ENCODE measurements around the gene SMPDL3A. TPM values are rescaled to one million over a fixed set of nuclear protein-coding genes. Genes with fewer than 3 reads are reported as not detected.

SMPDL3A gene
- total RNA-seq, 1 experiment from 2014 or later: 1.8 TPM

DNA sequence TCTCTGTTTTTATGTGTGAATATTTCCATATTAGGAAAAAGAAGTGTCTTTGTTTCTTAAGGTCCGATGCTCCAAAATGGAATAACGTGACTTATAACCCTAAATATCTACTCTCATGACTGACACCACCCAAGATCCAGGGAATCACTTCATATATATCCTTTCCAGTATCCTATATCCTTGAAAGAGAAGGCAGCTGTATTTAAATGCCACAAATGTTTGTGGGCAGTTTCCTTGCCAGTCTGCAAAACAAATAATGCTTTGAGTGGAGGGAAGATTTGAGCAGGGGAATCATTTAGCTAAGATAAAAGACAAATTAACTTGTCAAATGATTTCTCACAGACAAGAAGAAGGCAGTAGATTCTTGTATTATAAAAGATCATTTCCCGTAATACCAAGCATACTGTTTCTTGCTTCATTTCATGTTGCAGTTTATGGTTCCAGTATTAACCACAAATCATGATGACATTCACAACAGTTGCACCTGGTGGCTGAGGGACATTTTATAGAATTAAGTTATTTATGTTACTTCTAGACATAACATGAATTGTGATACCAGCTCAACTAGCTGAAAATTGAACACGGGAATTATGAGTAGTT is 39.5 kb upstream of the SMPDL3A start:
- in situ Hi-C loops (cut with HindIII; ENCODE audit: low pct_unique_long_range_greater_than_20kb, low sequenced_read_pairs) (no loop called here), intact Hi-C loops (cut with micrococcal nuclease; ENCODE audit: unreplicated experiment) (no loop called here)
- H3K27me3 ChIP-seq (ENCODE audit: control insufficient read depth, insufficient read depth, low read length): no peaks in the 10 kb centered on the region
- POLR2A ChIA-PET: no interaction called here
- no peaks in the 10 kb centered on the region for H3K9me3 ChIP-seq (ENCODE audit: control insufficient read depth, insufficient read depth, low read depth, low read length)
- H3K27ac ChIP-seq (ENCODE audit: low read length): no peak overlapping the region
- TF ChIP-seq TCF7L2 (IDR thresholded peaks at IDR 0.05; ENCODE audit: low read depth, low read length) (no peak), SIN3A (IDR thresholded peaks at IDR 0.05; ENCODE audit: borderline replicate concordance, insufficient read depth, low read depth, low read length) (no peak), POLR2AphosphoS5 (IDR thresholded peaks at IDR 0.05; ENCODE audit: low read depth, low read length) (no peak)
- TF ChIP-seq, protein P1, sequence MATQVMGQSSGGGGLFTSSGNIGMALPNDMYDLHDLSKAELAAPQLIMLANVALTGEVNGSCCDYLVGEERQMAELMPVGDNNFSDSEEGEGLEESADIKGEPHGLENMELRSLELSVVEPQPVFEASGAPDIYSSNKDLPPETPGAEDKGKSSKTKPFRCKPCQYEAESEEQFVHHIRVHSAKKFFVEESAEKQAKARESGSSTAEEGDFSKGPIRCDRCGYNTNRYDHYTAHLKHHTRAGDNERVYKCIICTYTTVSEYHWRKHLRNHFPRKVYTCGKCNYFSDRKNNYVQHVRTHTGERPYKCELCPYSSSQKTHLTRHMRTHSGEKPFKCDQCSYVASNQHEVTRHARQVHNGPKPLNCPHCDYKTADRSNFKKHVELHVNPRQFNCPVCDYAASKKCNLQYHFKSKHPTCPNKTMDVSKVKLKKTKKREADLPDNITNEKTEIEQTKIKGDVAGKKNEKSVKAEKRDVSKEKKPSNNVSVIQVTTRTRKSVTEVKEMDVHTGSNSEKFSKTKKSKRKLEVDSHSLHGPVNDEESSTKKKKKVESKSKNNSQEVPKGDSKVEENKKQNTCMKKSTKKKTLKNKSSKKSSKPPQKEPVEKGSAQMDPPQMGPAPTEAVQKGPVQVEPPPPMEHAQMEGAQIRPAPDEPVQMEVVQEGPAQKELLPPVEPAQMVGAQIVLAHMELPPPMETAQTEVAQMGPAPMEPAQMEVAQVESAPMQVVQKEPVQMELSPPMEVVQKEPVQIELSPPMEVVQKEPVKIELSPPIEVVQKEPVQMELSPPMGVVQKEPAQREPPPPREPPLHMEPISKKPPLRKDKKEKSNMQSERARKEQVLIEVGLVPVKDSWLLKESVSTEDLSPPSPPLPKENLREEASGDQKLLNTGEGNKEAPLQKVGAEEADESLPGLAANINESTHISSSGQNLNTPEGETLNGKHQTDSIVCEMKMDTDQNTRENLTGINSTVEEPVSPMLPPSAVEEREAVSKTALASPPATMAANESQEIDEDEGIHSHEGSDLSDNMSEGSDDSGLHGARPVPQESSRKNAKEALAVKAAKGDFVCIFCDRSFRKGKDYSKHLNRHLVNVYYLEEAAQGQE (IDR thresholded peaks at IDR 0.05; ENCODE audit: insufficient read depth in 1 of 2, low read depth in 2 of 2, low read length in 1 of 2): no peak
- TF ChIP-seq, protein P2, sequence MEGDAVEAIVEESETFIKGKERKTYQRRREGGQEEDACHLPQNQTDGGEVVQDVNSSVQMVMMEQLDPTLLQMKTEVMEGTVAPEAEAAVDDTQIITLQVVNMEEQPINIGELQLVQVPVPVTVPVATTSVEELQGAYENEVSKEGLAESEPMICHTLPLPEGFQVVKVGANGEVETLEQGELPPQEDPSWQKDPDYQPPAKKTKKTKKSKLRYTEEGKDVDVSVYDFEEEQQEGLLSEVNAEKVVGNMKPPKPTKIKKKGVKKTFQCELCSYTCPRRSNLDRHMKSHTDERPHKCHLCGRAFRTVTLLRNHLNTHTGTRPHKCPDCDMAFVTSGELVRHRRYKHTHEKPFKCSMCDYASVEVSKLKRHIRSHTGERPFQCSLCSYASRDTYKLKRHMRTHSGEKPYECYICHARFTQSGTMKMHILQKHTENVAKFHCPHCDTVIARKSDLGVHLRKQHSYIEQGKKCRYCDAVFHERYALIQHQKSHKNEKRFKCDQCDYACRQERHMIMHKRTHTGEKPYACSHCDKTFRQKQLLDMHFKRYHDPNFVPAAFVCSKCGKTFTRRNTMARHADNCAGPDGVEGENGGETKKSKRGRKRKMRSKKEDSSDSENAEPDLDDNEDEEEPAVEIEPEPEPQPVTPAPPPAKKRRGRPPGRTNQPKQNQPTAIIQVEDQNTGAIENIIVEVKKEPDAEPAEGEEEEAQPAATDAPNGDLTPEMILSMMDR (IDR thresholded peaks at IDR 0.05): no peak
- CTCF ChIA-PET: no interaction called here
- no peaks in the 10 kb centered on the region for H3K4me1 ChIP-seq (ENCODE audit: control insufficient read depth, insufficient read depth, low read length)
- no peak overlapping the region for H3K4me3 ChIP-seq (ENCODE audit: low read depth in 2 of 2, low read length in 2 of 2)
- ATAC-seq (no peak), DNase-seq (ENCODE audit: low read depth, low spot score) (no peak)
- BruUV-seq (replicated peaks): no TSS peak
- no peaks in the 10 kb centered on the region for H3K36me3 ChIP-seq (ENCODE audit: control insufficient read depth, insufficient read depth, low read length)

DNA sequence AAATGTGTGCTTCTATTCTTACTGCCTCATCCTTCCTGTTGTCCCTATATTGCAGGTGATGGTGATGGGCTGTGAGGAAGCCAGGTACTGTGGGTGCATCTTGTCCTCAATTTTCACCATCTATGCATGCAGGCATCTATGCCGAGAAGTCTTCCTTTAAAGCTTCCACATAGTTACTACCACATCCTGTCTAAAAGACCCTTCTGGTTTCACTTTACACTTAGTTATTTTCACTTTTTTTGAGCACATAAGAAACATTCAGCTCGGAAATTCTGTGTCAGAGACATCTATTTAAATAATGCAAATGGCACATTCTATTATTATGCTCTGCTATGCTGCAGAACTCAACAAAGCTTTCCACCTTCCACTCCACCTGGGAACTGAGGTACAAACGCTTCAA is 37.7 kb upstream of the SMPDL3A start:
- TF ChIP-seq, protein P1 (IDR thresholded peaks at IDR 0.05; ENCODE audit: insufficient read depth in 1 of 2, low read depth in 2 of 2, low read length in 1 of 2): no peak
- TF ChIP-seq, protein P2 (IDR thresholded peaks at IDR 0.05): no peak
- TF ChIP-seq SIN3A (IDR thresholded peaks at IDR 0.05; ENCODE audit: borderline replicate concordance, insufficient read depth, low read depth, low read length) (no peak), POLR2AphosphoS5 (IDR thresholded peaks at IDR 0.05; ENCODE audit: low read depth, low read length) (no peak), TCF7L2 (IDR thresholded peaks at IDR 0.05; ENCODE audit: low read depth, low read length) (no peak)
- Histone ChIP-seq H3K36me3 (ENCODE audit: control insufficient read depth, insufficient read depth, low read length) (no peaks in the 10 kb centered on the region), H3K4me1 (ENCODE audit: control insufficient read depth, insufficient read depth, low read length) (no peaks in the 10 kb centered on the region), H3K4me3 (ENCODE audit: low read depth in 2 of 2, low read length in 2 of 2) (no peak overlapping the region), H3K27ac (ENCODE audit: low read length) (no peak overlapping the region), H3K9me3 (ENCODE audit: control insufficient read depth, insufficient read depth, low read depth, low read length) (no peaks in the 10 kb centered on the region), H3K27me3 (ENCODE audit: control insufficient read depth, insufficient read depth, low read length) (no peaks in the 10 kb centered on the region)
- ATAC-seq (no peak), DNase-seq (ENCODE audit: low read depth, low spot score) (no peak)
- POLR2A ChIA-PET: no interaction called here
- intact Hi-C loops (cut with micrococcal nuclease; ENCODE audit: unreplicated experiment) (no loop called here), in situ Hi-C loops (cut with HindIII; ENCODE audit: low pct_unique_long_range_greater_than_20kb, low sequenced_read_pairs) (no loop called here)
- CTCF ChIA-PET: no interaction called here
- no TSS peak for BruUV-seq (replicated peaks)

All from Panc1 (cell line).